Inflammatory macrophage (primary cell): ENCODE data around the gene SKIC2.

Experiments
- DNase-seq, 2 donors: peaks; one replicate each; pipeline ENCODE4 v3.0.0-alpha.2; 2020 to 2022

Gene SKIC2

GRCh38 chr6:31945507-31946369 lies 13.2 kb upstream of the SKIC2 start, which contains the start of gene CFB:
TSS of gene CFB (plus strand) at chr6:31946095. CDS start at chr6:31946222, 127 bp downstream.
- peak; percentile 45 to 71 for DNase-seq

DNA sequence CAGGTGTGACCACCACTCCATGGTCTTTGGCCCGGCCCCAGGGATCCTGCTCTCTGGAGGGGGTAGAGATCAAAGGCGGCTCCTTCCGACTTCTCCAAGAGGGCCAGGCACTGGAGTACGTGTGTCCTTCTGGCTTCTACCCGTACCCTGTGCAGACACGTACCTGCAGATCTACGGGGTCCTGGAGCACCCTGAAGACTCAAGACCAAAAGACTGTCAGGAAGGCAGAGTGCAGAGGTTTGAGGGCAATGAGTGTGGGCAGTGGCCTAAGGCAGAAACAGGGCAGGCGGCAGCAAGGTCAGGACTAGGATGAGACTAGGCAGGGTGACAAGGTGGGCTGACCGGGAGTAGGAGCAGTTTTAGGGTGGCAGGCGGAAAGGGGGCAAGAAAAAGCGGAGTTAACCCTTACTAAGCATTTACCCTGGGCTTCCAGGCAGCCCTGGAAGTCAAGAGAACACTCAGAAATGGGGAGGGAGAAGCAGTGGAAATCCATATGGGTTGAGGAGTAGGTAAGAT lies 12.5 kb upstream of the SKIC2 start:
- DNase-seq = no peak

DNA sequence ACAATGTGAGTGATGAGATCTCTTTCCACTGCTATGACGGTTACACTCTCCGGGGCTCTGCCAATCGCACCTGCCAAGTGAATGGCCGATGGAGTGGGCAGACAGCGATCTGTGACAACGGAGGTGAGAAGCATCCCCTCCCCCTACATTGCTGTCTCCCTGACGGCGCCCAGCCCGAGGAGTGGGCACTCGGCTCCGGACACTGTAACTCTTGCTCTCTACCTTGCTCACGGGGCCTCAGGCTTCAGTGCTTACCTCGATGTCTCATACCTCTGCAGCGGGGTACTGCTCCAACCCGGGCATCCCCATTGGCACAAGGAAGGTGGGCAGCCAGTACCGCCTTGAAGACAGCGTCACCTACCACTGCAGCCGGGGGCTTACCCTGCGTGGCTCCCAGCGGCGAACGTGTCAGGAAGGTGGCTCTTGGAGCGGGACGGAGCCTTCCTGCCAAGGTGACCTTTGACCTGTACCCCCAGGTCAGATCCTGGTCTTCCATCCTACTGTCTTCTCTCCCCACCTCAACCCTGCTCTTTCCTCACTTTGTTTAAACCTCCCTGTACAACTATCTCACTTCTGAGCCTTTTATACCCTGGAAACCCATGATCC lies 11.8 kb upstream of the SKIC2 start:
- no peak for DNase-seq

DNA sequence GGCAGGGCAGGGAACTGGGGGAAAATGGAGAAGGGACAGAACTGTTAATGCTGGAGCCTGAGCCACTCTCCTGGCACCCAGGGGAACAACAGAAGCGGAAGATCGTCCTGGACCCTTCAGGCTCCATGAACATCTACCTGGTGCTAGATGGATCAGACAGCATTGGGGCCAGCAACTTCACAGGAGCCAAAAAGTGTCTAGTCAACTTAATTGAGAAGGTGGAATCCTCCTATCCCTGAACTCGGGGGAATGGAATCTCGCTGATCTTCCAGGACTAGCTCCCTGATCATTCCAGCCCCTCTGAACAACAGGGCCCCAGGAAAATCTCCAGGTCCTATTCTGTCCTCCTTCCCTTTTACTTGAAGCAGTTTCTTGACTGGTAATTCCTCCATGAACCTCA lies 11.1 kb upstream of the SKIC2 start:
- no peak for DNase-seq

DNA sequence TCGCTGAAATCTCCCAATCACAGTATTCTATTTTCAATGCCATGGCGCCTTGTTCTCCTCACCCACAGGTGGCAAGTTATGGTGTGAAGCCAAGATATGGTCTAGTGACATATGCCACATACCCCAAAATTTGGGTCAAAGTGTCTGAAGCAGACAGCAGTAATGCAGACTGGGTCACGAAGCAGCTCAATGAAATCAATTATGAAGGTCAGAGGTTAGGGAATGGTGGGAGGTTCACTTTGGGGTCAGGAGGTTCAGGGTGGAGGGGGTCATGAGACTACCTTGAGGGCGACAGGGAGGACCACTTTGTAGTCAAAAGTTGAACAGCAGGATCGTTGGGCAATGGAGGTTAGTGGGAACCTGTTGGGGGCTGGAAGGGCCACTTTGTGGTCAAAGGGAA lies 10.7 kb upstream of the SKIC2 start:
- DNase-seq = no peak

DNA sequence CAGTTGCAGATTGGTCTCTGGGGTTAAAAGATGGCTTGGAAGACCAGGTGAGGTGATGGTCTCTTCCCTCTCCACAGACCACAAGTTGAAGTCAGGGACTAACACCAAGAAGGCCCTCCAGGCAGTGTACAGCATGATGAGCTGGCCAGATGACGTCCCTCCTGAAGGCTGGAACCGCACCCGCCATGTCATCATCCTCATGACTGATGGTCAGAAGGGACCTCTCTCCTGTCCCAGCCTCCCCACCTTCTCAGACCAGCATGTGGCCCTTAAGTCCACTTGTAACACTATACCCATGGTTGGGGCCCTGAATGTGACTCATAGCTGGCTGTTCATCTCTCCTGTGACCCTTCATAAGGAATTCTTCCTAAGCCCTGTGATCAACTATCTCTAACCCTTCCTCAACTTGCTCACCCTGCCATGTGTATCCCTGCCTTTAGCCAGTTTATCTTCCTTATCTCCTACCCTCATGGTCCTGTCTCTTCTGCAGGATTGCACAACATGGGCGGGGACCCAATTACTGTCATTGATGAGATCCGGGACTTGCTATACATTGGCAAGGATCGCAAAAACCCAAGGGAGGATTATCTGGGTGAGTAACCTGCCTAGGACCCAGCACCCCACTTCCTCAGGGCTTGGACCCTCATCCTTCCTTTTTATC lies 10.1 kb upstream of the SKIC2 start:
- DNase-seq = peak in 1 of 2 donors; percentile 32

GRCh38 chr6:31949926-31950548 lies 8.9 kb upstream of the SKIC2 start:
- no peak for DNase-seq

GRCh38 chr6:31952140-31952805 lies 6.7 kb upstream of the SKIC2 start:
- peak; percentile 71 to 77 for DNase-seq

GRCh38 chr6:31952890-31953289 lies 6.1 kb upstream of the SKIC2 start:
- DNase-seq = no peak

DNA sequence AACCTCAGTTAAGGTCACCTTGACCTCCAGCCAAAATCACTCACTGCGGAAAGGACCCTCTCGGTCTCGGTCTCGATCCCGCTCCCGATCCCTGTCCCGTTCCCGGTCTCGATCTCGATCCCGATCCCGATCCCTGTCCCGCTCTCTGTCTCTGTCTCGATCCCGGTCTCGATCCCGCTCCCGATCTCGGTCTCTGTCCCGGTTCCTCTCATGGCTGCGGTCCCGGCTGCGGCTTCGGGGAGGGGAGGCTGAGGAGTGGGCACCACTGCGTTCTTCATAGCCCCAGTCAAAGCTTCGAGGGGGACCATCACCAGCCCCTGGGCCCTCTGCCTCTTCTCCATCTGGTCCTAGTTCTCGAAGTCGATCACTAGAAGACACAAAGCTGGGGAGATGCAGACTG lies 4.5 kb upstream of the SKIC2 start:
- no peak for DNase-seq

DNA sequence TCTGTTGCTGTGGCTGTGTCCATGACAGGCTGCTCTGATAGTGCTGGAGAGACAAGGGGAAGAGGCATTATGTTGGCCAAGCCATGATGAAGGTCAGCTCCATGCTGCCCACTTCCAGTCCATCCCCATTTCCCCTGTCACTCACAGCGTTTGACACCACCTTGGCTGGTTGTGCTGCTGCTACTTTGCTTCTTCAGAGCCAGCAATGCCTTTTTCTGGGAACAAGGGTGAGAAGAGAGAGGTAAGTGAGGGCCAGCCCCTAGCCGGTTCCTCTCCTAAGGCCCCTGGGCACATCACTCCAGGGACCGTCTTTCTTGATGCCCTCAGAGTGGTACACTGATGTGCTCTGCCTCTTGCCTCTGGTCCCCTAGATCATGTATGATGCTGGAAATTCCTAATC lies 2.2 kb upstream of the SKIC2 start:
- DNase-seq = no peak

GRCh38 chr6:31958412-31958740 lies 599 bp upstream of the SKIC2 start:
- DNase-seq = no peak

GRCh38 chr6:31961616-31962015 lies 2.6 kb downstream of the SKIC2 start:
- DNase-seq = no peak

GRCh38 chr6:31963921-31964320 lies 4.9 kb downstream of the SKIC2 start:
- DNase-seq = no peak

GRCh38 chr6:31965700-31966099 lies 6.7 kb downstream of the SKIC2 start:
- DNase-seq = no peak

DNA sequence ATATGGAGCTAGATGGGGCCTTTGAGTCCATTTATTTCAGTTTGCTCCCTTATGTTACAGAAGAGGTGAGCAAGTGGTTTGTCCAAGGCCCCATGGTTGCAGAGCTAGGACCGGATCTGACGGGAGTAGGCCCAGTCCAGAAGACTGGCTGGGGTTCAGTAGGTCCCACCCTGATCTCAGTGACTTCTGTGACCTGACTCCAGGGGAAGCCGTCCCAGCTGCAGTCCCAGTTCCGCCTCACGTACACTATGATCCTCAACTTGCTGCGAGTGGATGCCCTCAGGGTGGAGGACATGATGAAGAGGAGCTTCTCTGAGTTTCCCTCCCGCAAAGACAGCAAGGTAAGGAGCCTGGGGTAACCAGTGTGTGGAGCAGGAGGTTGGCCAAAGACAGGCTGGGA lies 7.5 kb downstream of the SKIC2 start:
- DNase-seq = no peak

GRCh38 chr6:31966997-31967925 lies 8.3 kb downstream of the SKIC2 start:
- no peak for DNase-seq

DNA sequence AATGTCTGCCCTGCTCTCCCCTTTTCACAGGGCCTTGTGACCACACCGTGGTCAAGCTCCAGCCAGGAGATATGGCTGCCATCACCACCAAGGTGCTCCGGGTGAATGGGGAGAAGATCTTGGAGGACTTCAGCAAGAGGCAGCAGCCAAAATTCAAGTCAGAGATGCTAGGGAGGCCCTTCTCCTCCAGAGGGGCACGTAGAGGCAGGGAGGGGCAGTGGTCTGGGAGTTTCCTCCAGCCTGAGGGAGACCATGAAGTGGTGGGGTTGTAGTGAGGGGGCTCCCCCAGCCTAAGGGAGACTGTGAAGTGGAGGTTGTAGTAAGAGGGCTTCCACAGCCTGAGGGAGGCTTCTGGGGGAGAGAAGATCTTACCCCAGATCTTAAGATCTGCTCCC lies 8.9 kb downstream of the SKIC2 start:
- no peak for DNase-seq

DNA sequence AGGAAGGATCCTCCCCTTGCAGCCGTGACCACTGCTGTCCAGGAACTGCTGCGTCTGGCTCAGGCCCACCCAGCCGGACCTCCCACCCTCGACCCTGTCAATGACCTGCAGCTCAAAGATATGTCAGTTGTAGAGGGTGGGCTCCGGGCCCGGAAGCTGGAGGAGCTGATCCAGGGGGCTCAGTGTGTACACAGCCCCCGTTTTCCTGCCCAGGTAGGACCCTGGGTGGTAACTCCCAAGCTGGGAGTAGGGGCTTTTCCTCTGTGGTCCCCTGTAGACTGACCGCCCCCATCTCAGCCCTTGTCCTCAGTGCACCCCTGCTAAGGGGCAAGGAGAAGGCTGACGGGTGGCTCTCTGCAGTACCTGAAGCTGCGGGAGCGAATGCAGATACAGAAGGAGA lies 9.4 kb downstream of the SKIC2 start:
- no peak for DNase-seq

- no peak for DNase-seq
Observed at GRCh38 chr6:31968791-31969711, 10.1 kb downstream of the SKIC2 start.
